NOMO-1 treated with dmso at 0.1 percent for 144 hours (cell line): ENCODE data around the gene FOXN3.

Experiments used
- DNase-seq: peaks from one replicate; lab custom pipeline; 2025; ENCODE audit not compliant: unreplicated experiment; lab: John Stamatoyannopoulos, UW

The FOXN3 gene

GRCh38 chr14:89365061-89365801 is 51.8 kb downstream of the FOXN3 start:
- DNase-seq: peak; percentile 86

GRCh38 chr14:89364316-89364715 is 52.7 kb downstream of the FOXN3 start:
- DNase-seq: no peak

DNA sequence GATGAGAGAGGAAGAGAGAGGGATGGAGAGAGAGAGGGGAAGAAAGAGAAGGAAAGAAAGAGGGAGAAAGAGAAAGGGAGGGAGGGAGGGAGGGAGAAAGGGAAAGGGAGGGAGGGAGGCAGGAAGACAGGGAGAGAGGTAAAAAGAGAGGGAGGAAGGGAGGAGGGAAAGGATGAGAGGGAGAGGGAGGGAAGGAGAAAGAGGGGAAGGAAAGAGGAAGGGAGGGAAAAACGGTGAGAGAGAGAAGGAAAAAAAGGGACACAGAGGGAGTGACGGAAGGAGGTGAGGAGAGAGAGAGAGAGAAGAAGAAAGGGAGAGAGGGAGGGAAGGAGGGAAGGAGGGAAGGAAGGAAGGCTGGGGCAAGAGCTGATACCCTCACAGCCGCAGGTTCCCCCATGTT is 56.8 kb downstream of the FOXN3 start:
- no peak for DNase-seq

DNA sequence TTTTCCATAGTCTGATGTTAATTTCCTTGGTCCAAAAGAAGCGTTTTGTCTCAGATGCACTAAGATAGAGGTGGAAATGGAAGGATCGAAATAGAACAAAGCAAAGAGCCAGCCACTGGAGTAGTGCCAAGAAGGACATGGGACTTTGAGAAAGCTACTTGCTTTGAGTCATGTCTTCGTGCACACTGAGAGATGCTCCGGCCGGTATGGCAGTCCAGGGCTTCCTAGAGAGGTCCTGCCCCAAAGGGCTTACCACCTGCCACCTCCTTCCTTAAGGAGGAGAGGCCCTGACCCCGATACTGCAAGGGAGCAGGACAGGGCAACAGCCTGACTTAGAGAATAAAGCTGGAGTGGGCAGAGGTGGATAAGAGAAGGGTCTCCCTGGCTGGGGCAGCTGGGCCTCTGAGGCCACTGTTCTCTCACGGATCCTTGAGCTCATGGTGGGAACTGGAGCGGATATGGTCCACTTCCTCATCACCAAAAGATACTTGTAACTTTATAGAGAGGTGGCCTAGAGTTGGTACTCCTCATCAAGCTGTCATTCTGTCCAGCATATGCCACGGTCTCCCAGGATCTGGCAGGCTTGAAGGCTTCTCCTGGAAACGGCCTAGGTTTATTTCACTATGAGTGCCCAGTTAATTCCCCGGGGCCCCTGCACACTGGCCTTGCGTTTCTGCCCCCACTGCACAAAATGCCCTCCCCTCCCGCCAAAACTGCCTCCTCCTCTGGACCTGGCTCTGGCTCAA is 57.4 kb downstream of the FOXN3 start:
- DNase-seq: no peak

- peak; percentile 64 for DNase-seq
These were observed 59.3 kb downstream of the FOXN3 start for GRCh38 chr14:89357655-89358297.

- DNase-seq: no peak
These were observed 60.1 kb downstream of the FOXN3 start for GRCh38 chr14:89356927-89357326.

DNA sequence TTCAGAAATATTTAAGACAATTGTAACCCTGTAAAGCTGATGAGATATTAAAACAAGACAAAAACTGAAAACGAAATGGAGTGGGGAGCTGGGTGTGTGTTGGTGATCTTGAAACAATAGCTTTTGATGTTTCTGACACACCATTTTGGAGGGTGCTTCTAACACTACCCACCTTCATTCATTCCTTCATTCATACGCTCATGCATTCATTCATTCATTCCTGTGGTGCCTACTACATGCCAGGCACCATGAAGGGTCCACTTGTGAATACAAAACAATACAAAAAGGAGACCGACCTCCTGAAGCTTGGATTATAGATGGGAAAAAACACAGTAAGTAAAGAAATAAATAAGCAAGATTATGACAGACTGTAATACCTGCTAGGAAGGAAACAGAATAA is 60.5 kb downstream of the FOXN3 start:
- no peak for DNase-seq

- DNase-seq: no peak
These were observed 63.3 kb downstream of the FOXN3 start for GRCh38 chr14:89353766-89354113.

DNA sequence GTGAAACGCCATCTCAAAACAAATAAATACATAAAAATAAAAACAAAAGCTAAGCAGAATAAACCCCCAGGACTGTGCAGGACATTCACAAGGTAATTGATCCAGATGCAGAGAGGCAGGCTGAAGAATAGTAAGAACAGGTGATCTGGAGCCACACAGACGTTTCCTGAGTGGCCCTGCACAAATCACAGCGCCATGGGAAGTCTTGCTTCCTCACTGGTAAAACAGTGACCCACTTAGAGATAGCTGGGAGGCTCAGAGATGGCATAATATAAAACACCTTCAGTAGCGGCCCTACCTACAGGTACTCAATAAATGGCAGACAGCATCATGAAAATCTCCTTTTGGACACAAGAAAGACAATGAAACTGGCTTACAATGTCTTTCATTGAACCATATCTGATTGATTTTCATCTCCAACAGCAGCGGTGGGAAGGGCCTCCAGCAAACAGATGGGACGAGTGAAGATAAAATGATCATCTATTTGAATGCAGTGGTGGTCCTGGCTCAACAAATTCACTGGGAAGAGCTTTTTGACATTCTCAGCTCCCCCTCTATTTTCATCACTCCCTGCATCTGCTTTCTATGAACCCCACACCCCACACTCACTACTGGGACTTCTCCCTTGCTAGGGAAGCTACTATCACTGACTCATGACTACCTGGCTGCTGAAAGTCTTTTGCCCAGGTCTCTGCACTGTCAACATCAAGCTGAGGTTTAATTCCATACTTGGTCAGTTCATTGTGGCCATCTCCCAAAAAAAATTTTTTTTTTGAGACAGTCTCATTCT is 63.9 kb downstream of the FOXN3 start:
- DNase-seq: no peak

- DNase-seq: peak; percentile 67
These were observed 65.3 kb downstream of the FOXN3 start for GRCh38 chr14:89351516-89352404.

- no peak for DNase-seq
These were observed 65.9 kb downstream of the FOXN3 start for GRCh38 chr14:89351221-89351515.

- DNase-seq: no peak
These were observed 66.9 kb downstream of the FOXN3 start for GRCh38 chr14:89350152-89350551.

DNA sequence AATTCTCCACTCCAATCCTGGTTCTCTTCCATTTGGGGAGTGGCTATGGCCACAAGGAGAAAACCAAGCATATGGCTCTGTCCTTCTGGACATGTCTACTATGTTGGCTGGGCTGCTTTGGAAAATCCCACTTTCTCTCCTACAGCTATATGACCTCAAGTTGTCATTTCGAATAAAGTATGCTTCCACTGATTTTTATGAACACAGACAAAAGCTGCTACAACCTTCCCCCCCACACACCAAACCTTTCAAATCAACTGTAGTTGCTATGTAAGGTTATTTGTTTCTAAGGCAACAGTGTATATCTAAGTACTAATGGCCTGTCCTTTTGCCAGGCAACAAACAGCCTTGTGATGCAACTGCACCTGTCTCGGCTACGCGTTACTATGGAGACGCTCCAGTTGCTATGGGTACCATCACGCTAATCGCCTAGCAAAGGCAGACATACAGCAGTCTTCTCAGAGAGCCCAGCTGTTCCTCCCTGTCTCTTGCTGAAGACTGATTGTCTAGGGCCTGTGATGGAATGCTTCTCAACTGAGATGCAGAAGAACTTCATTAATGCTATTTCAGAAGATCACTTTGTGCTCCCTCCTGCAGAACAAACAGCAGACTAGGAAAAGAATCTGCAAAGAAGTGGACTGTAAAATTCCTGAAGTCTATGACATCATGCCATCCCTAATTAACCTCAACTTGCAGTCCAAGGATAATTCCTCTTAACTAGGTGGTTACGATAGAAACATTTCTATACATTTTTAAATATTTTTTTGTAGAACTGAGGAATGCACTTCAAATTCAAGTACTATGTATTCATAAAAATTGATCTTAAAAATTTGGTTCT is 67.6 kb downstream of the FOXN3 start:
- no peak for DNase-seq

- no peak for DNase-seq
These were observed 68.3 kb downstream of the FOXN3 start for GRCh38 chr14:89348722-89349121.

DNA sequence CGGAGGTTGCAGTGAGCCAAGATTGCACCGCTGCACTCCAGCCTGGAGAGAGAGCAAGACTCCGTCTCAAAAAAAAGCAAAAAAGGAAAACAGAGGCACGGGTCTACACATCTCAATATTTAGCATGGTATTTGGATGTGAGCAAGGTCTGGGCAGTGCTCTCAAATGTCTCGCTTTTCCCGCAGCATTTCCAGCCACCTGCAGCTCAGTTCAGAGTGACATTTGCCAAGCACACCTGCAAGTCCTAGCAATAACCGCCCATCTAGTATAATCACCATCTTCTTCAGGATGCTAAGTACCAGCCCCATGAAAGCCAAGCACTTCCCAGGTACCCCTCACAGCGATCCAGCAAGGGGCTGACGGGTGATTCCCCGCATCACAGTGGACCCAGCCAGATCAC is 69.1 kb downstream of the FOXN3 start:
- no peak for DNase-seq

GRCh38 chr14:89344920-89345254 is 72.1 kb downstream of the FOXN3 start:
- no peak for DNase-seq

- no peak for DNase-seq
These were observed 73.7 kb downstream of the FOXN3 start for GRCh38 chr14:89343356-89343755.

- DNase-seq: no peak
These were observed 75.0 kb downstream of the FOXN3 start for GRCh38 chr14:89342049-89342448.

DNA sequence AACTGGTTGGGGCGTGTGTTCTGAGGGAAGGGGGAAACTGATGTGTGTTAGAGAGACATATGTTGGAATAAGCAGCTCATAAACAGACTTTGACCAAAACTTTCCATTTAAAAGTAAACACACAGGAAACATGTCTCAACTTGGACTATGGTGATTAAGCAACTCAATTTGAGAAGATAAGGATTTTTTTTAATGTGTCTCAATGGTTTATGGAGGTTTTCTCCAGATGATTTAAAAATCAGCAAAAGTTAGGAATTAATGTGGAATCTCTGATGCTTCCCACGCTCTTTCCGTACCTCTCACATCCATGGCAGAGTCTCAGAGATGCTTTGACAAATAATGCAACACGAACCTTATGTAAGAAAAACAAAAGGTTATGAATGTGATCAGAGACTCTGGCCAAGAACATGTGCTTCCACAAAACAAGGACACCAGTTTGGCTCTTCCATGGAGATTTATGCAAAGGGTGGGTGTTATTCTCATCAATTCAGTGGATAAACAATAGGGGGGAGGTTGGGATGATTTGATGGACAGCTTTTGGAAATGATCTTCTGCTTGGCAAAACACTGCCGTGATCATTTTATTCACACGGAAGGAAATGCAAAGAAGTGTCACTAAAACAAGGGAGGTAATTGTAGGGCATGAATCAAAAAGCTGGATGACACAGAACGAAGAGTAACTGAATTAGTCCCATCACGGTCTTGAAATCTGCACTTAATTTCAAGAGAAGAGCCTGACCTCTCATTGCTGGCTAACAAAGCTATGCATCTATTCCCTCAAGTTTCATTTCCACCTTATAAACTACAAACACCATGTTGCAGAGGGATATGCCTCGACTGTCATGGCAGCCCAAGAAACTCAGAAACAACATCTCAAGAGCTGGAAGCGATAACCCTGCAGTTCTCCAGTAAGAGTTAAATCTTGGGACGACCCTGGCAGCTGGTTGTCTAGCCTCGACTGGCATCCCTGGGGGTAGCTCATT is 76.5 kb downstream of the FOXN3 start:
- no peak for DNase-seq
